LNCaP clone FGC (cell line): ENCODE data around the gene QKI.
"Not testable (repeated sequence)": the region's sequence is repeated elsewhere in the genome, so short reads cannot be mapped to it uniquely, and the experiment has no call there.

Experiments used
- DNase-seq: peaks from one replicate; pipeline ENCODE4 v3.0.0-alpha.2; 2011; ENCODE audit warnings: low read depth
- H3K4me3 ChIP-seq: 2 replicates; pipeline ENCODE4 v1.5.1; 2011; ENCODE audit warnings: mild to moderate bottlenecking, low read depth, low read length, control low read depth
- CTCF ChIP-seq: IDR thresholded peaks from 2 replicates; pipeline ENCODE4 v1.5.1; 2012; ENCODE audit warnings: mild to moderate bottlenecking; ENCODE audit not compliant: control insufficient read depth, insufficient read depth; ENCODE audit errors: extremely low read depth

Gene QKI

GRCh38 chr6:163381118-163381756, 33.3 kb upstream of the QKI start:
- DNase-seq, result no peak
- no peak overlapping the region for H3K4me3 ChIP-seq
- no peak for TF ChIP-seq CTCF

GRCh38 chr6:163383396-163383795, 31.1 kb upstream of the QKI start:
- not testable (repeated sequence) for DNase-seq, H3K4me3 ChIP-seq

GRCh38 chr6:163383912-163384311, 30.6 kb upstream of the QKI start:
- TF ChIP-seq CTCF, result no peak
- no peak for DNase-seq
- no peak overlapping the region for H3K4me3 ChIP-seq

GRCh38 chr6:163384510-163384909, 30.0 kb upstream of the QKI start:
- no peak for DNase-seq
- H3K4me3 ChIP-seq, result no peak overlapping the region
- no peak for TF ChIP-seq CTCF

GRCh38 chr6:163385503-163385902, 29.0 kb upstream of the QKI start:
- H3K4me3 ChIP-seq, DNase-seq: not testable (repeated sequence)

GRCh38 chr6:163386329-163386908, 28.1 kb upstream of the QKI start:
- DNase-seq, result no peak
- no peak for TF ChIP-seq CTCF
- no peak overlapping the region for H3K4me3 ChIP-seq

GRCh38 chr6:163387317-163387716, 27.2 kb upstream of the QKI start:
- H3K4me3 ChIP-seq, result no peak overlapping the region
- TF ChIP-seq CTCF, result no peak
- DNase-seq, result no peak

GRCh38 chr6:163389354-163389753, 25.2 kb upstream of the QKI start:
- DNase-seq, result no peak
- TF ChIP-seq CTCF, result no peak
- H3K4me3 ChIP-seq, result no peak overlapping the region
